RWPE1 (cell line): Measurements from ENCODE around the gene OGDHL.

Experiments used
- CTCF ChIA-PET: fragments of 350-600 bp; sonication (Branson Sonifier 250); formaldehyde crosslinking; extraction: SDS; loops from one replicate; lab custom pipeline; 2021; lab: Yijun Ruan, JAX
- POLR2A ChIA-PET: fragments of 400-600 bp; formaldehyde crosslinking; extraction: SDS; loops from one replicate; lab custom pipeline; 2020; ENCODE audit warnings: antibody characterized with exemption; ENCODE audit not compliant: low non-redundant PET; lab: Yijun Ruan, JAX
- DNase-seq: peaks from one replicate; pipeline ENCODE4 v3.0.0; 2012; ENCODE audit warnings: low spot score
- H3K27ac ChIP-seq: fragments of 450-650 bp; 2 replicates; pipeline ENCODE4 v1.5.1; 2017
- CTCF ChIP-seq: fragments of 450-650 bp; conservative IDR thresholded peaks from 2 replicates; pipeline ENCODE4 v1.5.1; 2017; ENCODE audit warnings: low read depth, mild to moderate bottlenecking

Gene OGDHL

GRCh38 chr10:49747303-49747646, 14.8 kb downstream of the OGDHL start:
- POLR2A ChIA-PET = no interaction called here
- no peak for TF ChIP-seq CTCF
- CTCF ChIA-PET = no interaction called here
- no peak for DNase-seq
- H3K27ac ChIP-seq = no peak overlapping the region

- no peak overlapping the region for H3K27ac ChIP-seq
- ChIA-PET CTCF (interaction anchor here (0.7 kb wide), 1 partner anchor 175 kb away, joined by 3 read pairs; no protein-coding TSS in a partner anchor), POLR2A (no interaction called here)
- DNase-seq = no peak
- no peak for TF ChIP-seq CTCF
Measured at GRCh38 chr10:49746626-49747302, 15.4 kb downstream of the OGDHL start.

DNA sequence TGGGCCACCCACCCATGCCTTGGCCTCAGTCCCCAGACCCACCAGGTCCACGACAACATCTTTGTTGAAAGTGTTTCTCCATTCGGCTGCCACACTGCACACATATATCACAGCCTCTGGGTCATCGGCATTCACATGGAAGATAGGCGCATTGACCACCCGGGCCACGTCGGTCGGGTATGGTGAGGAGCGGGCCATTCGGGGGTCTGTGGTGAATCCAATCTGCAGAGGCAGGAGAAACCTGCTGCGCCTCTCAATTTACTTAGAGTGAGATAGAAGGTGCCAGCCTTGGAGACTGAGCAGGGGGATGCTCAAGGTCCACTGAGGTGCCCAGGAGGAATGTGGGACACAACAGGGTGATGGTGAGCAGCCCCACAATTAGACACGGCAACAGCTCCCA, 16.4 kb downstream of the OGDHL start:
- no peak overlapping the region for H3K27ac ChIP-seq
- ChIA-PET POLR2A (no interaction called here), CTCF (no interaction called here)
- DNase-seq = no peak
- no peak for TF ChIP-seq CTCF

GRCh38 chr10:49744924-49745605, 17.1 kb downstream of the OGDHL start:
- DNase-seq = no peak
- no peak overlapping the region for H3K27ac ChIP-seq
- CTCF ChIA-PET = no interaction called here
- POLR2A ChIA-PET = no interaction called here
- TF ChIP-seq CTCF = no peak

DNA sequence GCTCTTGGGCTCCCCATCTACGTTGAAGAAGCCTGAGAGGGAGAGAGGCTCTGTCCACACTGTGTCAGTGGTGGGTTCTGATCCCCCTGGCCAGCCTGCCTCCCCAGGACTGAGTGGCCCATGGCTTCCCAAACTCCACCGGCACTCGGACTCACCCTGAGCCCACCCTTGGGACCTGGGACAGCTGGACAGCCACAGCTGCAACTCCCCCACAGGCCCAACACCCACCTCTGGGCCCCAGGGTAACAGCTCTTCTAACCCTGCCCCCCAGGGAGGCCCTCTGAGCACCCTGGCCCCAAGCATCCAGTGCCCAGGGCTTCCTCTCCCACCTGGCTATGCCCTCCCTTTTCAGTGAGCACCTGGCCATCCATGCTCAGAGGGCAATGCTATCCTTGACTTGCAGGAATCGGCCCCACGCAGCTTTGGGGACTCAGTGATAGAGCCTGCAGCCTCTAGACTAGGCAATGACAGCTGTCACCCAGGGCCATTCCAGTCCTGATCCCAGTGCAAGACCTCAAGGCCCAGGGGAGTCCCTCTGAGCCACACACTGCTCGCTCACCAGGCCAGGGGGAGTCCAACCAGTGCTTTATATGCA, 17.9 kb downstream of the OGDHL start:
- H3K27ac ChIP-seq = no peak overlapping the region
- CTCF ChIA-PET = interaction anchor here (0.5 kb wide), 1 partner anchor 1434 kb away, joined by 3 read pairs; no protein-coding TSS in a partner anchor
- no peak for TF ChIP-seq CTCF
- POLR2A ChIA-PET = no interaction called here
- no peak for DNase-seq

- no peak for DNase-seq
- no peak overlapping the region for H3K27ac ChIP-seq
- ChIA-PET CTCF (interaction anchor here (0.5 kb wide), 1 partner anchor 1434 kb away, joined by 3 read pairs; no protein-coding TSS in a partner anchor), POLR2A (no interaction called here)
- no peak for TF ChIP-seq CTCF
Measured at GRCh38 chr10:49743464-49744075, 18.6 kb downstream of the OGDHL start.
